ENCODE data around the gene SOX12.
A peak's percentile ranks its signal among the peaks of the same experiment; 100 is the strongest.
"Not testable (repeated sequence)": the region's sequence is repeated elsewhere in the genome, so short reads cannot be mapped to it uniquely, and the experiment has no call there.

The SOX12 gene

DNA sequence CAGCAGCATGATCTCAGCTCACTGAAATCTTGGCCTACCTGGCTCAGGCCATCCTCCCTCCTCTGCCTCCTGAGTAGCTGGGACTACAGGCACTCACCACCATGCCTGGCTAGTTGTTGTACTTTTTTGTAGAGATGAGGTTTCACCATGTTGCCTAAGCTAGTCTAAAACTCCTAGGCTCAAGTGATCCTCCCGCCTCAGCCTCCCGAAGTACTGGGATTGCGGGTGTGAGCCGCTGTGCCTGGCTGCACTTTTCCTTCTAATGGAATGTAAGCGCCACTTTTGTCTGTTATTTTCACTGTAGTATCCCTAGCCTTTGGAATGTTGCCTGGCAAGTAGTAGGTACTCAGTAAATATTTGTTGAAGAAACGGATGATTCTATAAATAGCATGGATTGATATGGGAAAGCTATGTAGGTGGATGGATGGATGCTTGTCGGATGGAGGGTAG lies 44.8 kb downstream of the SOX12 start:
- no peak overlapping the region for H3K4me3 ChIP-seq (replicated peaks; ENCODE audit: low read depth, low read length)
- DNase-seq (ENCODE audit: low read depth), result no peak
- TF ChIP-seq, protein P1, sequence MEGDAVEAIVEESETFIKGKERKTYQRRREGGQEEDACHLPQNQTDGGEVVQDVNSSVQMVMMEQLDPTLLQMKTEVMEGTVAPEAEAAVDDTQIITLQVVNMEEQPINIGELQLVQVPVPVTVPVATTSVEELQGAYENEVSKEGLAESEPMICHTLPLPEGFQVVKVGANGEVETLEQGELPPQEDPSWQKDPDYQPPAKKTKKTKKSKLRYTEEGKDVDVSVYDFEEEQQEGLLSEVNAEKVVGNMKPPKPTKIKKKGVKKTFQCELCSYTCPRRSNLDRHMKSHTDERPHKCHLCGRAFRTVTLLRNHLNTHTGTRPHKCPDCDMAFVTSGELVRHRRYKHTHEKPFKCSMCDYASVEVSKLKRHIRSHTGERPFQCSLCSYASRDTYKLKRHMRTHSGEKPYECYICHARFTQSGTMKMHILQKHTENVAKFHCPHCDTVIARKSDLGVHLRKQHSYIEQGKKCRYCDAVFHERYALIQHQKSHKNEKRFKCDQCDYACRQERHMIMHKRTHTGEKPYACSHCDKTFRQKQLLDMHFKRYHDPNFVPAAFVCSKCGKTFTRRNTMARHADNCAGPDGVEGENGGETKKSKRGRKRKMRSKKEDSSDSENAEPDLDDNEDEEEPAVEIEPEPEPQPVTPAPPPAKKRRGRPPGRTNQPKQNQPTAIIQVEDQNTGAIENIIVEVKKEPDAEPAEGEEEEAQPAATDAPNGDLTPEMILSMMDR (IDR thresholded peaks at IDR 0.05; ENCODE audit: low read length, missing control alignments), result no peak

DNA sequence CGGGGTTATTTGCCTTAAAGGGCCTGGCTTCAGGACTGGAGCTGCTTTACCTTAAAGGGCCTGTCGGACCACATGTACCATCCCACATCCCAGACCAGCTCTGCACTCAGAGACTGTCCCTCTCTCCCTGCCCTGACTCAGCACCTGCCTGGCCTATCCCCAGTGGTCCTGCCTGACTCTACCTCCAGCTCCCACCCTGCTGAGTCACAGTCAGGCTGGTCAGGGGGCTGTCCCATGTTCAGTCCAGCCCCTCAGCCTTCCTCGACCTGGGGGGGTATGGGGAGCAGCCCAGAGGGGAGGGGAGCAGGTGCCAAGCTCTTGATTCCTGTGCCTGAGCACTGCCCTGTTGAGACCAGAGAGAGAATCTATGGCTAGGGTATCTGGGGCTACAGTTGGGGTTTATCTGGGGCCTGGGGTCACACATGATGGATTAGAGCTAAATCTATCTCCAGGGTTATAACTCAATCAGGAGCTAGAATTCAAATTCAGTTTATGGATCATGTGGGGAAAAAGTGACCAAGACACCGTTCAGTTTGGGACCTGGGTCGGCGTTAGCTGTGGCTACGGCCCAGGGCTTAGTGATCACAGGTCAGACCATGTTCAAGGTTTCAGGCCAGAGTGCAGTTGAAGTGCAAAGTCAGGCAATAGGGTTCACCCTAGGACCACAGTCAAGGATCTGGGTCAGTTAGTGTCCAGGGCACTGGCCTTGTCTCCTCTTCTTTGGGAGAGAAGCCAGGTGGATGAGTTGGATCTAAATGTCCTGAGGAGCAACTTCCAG lies 45.8 kb downstream of the SOX12 start:
- no peak for DNase-seq (ENCODE audit: low read depth)
- TF ChIP-seq, protein P1 (IDR thresholded peaks at IDR 0.05; ENCODE audit: low read length, missing control alignments), result no peak
- no peak overlapping the region for H3K4me3 ChIP-seq (replicated peaks; ENCODE audit: low read depth, low read length)

DNA sequence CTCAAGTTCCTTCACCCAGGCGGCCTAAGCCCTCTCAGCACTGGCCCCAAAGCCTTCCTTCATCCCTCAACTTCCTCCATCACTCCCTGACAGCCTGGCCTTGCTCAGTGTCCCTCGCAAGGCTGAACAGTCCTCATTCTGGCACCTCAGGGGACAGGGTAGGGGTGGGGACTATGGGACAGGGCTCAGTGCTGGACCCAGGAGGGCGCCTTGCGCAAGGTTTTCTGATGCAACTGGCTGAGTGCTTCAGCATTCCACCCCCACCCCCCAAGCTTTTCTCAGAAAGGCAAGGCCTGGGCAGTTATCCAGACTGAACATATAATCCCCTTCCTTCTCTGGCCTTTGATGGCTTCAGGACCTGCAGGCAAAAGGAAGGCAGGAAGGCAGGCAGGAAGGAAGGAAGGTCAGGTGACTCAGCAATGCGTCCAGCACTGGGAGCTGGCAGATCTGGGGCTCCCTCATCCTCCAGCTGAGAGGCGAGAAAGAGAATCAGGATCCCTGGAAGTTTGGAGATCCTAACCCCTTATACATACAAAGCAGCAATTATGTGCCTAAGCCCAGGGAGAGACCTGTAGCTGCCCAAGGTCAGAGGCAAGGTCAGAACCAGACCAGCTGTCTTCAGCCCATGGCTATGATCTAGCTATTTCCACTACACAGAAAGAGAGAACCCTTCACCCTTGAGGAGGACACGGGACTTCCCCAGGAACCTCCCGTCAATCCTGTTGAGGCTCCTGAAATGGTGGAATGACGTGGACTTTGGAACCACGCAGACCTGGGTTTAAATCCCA lies 46.6 kb downstream of the SOX12 start:
- DNase-seq (ENCODE audit: low read depth), result peak; percentile 96
- H3K4me3 ChIP-seq (replicated peaks; ENCODE audit: low read depth, low read length), result no peak overlapping the region

DNA sequence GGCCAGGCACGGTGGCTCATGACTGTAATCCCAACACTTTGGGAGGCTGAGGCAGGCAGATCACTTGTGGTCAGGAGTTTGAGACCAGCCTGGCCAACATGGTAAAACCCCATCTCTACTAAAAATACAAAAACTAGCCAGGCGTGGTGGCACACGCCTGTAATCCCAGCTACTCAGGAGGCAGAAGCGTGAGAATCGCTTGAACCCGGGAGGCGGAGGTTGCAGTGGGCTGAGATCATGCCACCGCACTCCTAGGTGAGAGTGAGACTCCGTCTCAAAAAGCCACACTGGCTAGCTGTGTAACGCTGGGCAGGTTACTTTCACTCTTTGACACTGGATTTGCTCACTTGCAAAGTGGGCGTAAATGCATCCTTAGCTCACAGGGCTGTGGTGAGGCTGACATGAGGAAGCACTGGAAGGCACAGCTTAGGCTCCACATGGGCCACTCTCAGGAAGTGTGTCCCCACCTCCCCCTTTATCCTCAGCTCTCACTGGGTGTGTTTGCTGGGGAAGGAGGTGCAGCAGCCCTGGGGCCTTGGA lies 47.3 kb downstream of the SOX12 start:
- not testable (repeated sequence) for DNase-seq (ENCODE audit: low read depth); H3K4me3 ChIP-seq (replicated peaks; ENCODE audit: low read depth, low read length)

More for the DNA sequence above, 46.6 kb downstream of the SOX12 start:
- TF ChIP-seq, protein P1 (IDR thresholded peaks at IDR 0.05; ENCODE audit: low read length, missing control alignments), result no peak

DNA sequence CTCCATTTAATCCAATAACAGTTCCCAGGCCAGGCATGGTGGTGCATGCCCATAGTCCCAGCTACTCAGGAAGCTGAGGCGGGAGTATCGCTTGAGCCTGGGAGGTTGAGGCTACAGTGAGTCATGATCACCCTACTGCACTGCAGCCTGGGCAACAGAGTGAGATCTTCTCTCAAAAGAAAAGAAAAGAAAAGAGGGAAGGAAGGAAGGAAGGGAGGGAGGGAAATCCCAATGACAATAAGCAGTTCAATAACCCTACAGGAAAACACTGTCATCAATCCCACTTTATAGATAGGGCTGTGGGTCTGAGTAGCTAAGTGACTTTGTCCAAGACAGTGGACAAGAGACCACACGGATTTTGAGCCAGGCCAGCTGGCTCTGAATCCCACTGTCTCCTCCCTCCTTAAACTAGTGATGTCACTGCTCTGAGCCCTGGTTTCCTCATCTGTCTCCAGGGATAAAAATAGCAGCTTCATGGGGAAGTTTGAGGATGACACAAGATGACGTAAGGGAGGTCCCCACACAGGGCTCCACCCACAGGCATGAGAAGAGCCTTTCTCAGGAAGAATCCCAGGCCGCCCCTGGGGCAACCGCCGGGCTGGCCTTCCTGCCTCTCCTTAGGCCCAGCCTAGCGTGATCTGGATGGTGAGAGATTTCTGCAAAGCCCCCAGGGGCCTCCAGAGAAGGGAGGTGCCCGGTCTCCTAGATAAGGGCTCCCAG lies 48.0 kb downstream of the SOX12 start:
- peak; percentile 98 for DNase-seq (ENCODE audit: low read depth)
- H3K4me3 ChIP-seq (replicated peaks; ENCODE audit: low read depth, low read length), result no peak overlapping the region
- TF ChIP-seq, protein P1 (IDR thresholded peaks at IDR 0.05; ENCODE audit: low read length, missing control alignments), result no peak

DNA sequence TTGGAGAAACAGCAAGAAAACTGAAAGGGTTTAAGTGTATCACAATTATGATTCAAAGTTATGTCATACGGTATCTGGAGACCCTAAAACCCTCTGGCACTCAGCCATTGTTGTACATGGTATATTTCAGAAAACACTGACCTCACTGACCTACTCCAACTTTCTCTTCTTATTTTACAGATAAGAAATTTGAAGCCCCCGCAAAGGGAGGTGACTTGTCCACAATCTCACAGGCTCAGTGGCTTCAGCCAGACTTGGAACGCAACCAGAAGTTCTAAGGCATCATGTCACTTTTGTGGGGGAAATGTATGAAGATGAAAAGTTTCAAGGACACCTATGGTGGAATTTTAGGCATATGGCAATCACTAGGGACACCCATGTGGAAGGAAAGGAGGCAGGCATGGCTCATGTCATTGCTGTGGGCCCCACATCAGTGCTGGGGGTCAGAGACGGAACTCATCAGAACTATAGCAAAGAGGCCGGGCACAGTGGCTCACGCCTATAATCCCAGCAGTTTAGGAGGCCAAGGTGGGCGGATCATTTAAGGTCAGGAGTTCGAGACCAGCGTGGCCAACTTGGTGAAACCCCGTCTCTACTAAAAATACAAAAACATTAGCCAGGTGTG lies 50.0 kb downstream of the SOX12 start:
- no peak for DNase-seq (ENCODE audit: low read depth)
- TF ChIP-seq, protein P1 (IDR thresholded peaks at IDR 0.05; ENCODE audit: low read length, missing control alignments), result no peak
- no peak overlapping the region for H3K4me3 ChIP-seq (replicated peaks; ENCODE audit: low read depth, low read length)

Measured in fibroblast of pulmonary artery (primary cell).